ENCODE data around the gene TOE1.

GRCh38 chr1:45299296-45299695, 40.7 kb upstream of the TOE1 start:
- no peak for TF ChIP-seq POLR2A (IDR thresholded peaks at IDR 0.05)
- no peak for TF ChIP-seq CTCF (IDR thresholded peaks at IDR 0.05)
